ENCODE measurements around the gene BBS12.

GRCh38 chr4:122700178-122700725 is 32.3 kb upstream of the BBS12 start:
- TF ChIP-seq EZH2 (IDR thresholded peaks at IDR 0.05; ENCODE audit: insufficient read depth, poor library complexity, severe bottlenecking) (no peak), EZH2phosphoT487 (IDR thresholded peaks at IDR 0.05; ENCODE audit: insufficient read depth, low read depth) (no peak)

Measured in GM23248 (cell line).